SK-N-SH treated with all-trans-retinoic acid at 6 μM for 48 hours (cell line): ENCODE results near the gene ZNF618.

Experiments
- ATAC-seq: fragments of 200-7000 bp; cut with Tn5 transposase; 3 replicates; pipeline ENCODE4 v1.9.1; 2020; ENCODE audit warnings: mild to moderate bottlenecking, moderate library complexity
- ARNTL ChIP-seq: fragments of 450-650 bp; formaldehyde crosslinking; IDR thresholded peaks from 2 replicates; pipeline ENCODE4 v1.5.0; 2020; ENCODE audit warnings: low read depth, mild to moderate bottlenecking, moderate library complexity, borderline replicate concordance
- CSDC2 ChIP-seq: fragments of 250-450 bp; sonication (Bioruptor Pico); IDR thresholded peaks from 2 replicates; pipeline ENCODE4 v1.5.0; 2020; ENCODE audit warnings: mild to moderate bottlenecking, moderate library complexity
- ESRRG ChIP-seq: fragments of 250-450 bp; sonication (Bioruptor Pico); IDR thresholded peaks from 2 replicates; pipeline ENCODE4 v1.6.1; 2021; ENCODE audit warnings: mild to moderate bottlenecking
- GLIS3 ChIP-seq: fragments of 250-450 bp; sonication (Bioruptor Pico); IDR thresholded peaks from 2 replicates; pipeline ENCODE4 v1.5.0; 2020; ENCODE audit warnings: mild to moderate bottlenecking, moderate library complexity
- ISL1 ChIP-seq: fragments of 250-450 bp; sonication (Bioruptor Pico); IDR thresholded peaks from 2 replicates; pipeline ENCODE4 v2.1.2; 2022; ENCODE audit warnings: mild to moderate bottlenecking, moderate library complexity
- OSR1 ChIP-seq: fragments of 250-450 bp; sonication (Bioruptor Pico); IDR thresholded peaks from 2 replicates; pipeline ENCODE4 v1.8.0; 2022; ENCODE audit warnings: moderate library complexity, mild to moderate bottlenecking, inconsistent platforms
- PPARA ChIP-seq: fragments of 250-450 bp; sonication (Bioruptor Pico); IDR thresholded peaks from 2 replicates; pipeline ENCODE4 v1.5.0; 2020; ENCODE audit warnings: mild to moderate bottlenecking, borderline replicate concordance
- RARB ChIP-seq: fragments of 250-450 bp; sonication (Bioruptor Pico); IDR thresholded peaks from 2 replicates; pipeline ENCODE4 v1.8.0; 2021; ENCODE audit warnings: mild to moderate bottlenecking, moderate library complexity
- SNAI2 ChIP-seq: fragments of 250-450 bp; sonication (Bioruptor Pico); IDR thresholded peaks from 2 replicates; pipeline ENCODE4 v1.5.0; 2020; ENCODE audit warnings: mild to moderate bottlenecking, moderate library complexity
- TCF4 ChIP-seq: fragments of 250-450 bp; sonication (Bioruptor Pico); IDR thresholded peaks from 2 replicates; pipeline ENCODE4 v1.8.0; 2021; ENCODE audit warnings: mild to moderate bottlenecking, moderate library complexity, borderline replicate concordance
- TOX ChIP-seq: fragments of 250-450 bp; sonication (Bioruptor Pico); IDR thresholded peaks from 2 replicates; pipeline ENCODE4 v1.8.0; 2021; ENCODE audit warnings: mild to moderate bottlenecking, moderate library complexity, borderline replicate concordance
- ZC3H10 ChIP-seq: fragments of 250-450 bp; sonication (Bioruptor Pico); IDR thresholded peaks from 2 replicates; pipeline ENCODE4 v1.5.1; 2021; ENCODE audit warnings: mild to moderate bottlenecking, moderate library complexity
- ZFP30 ChIP-seq: fragments of 450-650 bp; formaldehyde crosslinking; IDR thresholded peaks from 2 replicates; pipeline ENCODE4 v1.5.0; 2022; ENCODE audit warnings: mild to moderate bottlenecking, moderate library complexity
- ZNF565 ChIP-seq: fragments of 450-650 bp; formaldehyde crosslinking; conservative IDR thresholded peaks from 2 replicates; pipeline ENCODE4 v1.5.0; 2020; ENCODE audit warnings: low read depth, mild to moderate bottlenecking, moderate library complexity
- ZNF70 ChIP-seq: fragments of 450-650 bp; formaldehyde crosslinking; IDR thresholded peaks from 2 replicates; pipeline ENCODE4 v1.5.0; 2020; ENCODE audit warnings: mild to moderate bottlenecking, moderate library complexity
- ZNF8 ChIP-seq: fragments of 450-650 bp; formaldehyde crosslinking; IDR thresholded peaks from 2 replicates; pipeline ENCODE4 v1.5.0; 2020; ENCODE audit warnings: mild to moderate bottlenecking, moderate library complexity
- TF ChIP-seq, protein P1 (sequence below): fragments of 250-450 bp; sonication (Bioruptor Pico); IDR thresholded peaks from 2 replicates; pipeline ENCODE4 v1.5.1; 2021; ENCODE audit warnings: mild to moderate bottlenecking, moderate library complexity
- TF ChIP-seq, protein P2 (sequence below): fragments of 250-450 bp; sonication (Bioruptor Pico); IDR thresholded peaks from 2 replicates; pipeline ENCODE4 v1.5.1; 2020; ENCODE audit warnings: low read depth, mild to moderate bottlenecking, moderate library complexity
- TF ChIP-seq, protein P3 (sequence below): fragments of 250-450 bp; sonication (Bioruptor Pico); IDR thresholded peaks from 2 replicates; pipeline ENCODE4 v1.5.0; 2020; ENCODE audit warnings: mild to moderate bottlenecking, moderate library complexity
- TF ChIP-seq, protein P4 (sequence below): fragments of 250-450 bp; sonication (Bioruptor Pico); IDR thresholded peaks from 2 replicates; pipeline ENCODE4 v1.8.0; 2021; ENCODE audit warnings: low read depth, mild to moderate bottlenecking, moderate library complexity, borderline replicate concordance

The ZNF618 gene

DNA sequence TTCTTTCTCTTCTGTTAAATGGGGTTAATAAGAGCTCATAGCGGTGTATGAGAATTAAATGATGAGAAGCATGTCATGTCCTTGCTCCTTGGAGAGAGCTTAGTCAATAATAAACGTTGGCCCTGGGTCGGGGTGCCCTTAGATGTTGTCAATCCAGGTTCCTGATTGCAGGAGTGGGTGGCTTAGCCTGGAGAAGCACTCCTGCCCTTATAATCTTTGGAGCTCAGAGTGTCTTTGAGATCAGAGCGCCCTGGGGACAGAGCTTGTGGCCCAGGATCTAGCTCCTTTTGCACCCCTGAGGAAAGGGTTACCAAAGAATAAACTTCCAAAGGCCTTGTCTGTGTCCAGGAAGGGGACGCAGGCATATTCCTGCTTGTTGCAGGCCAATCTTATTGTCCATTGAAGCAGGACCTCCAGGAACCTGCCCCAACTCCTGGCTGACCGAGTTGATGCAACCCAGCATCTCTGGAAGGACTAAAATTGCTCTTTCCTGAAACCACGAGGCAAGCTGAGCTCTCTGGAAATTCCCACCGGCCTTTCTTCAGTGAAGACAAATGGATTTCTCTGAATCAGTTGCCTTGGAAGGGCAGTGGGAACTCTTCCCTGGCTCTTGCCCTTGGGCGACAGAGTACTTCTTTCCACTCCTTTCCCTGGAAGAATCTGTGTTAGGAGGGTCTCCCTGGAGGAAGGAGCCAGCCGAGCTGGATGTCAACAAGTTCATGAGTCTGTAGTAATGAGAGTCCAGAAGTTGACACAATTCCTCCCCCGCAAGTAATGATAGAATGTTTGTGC, 208.4 kb downstream of the ZNF618 start:
- no peak for ATAC-seq
- no peak for TF ChIP-seq ZFP30 (CRISPR knock-in tag)
- TF ChIP-seq, protein P1, sequence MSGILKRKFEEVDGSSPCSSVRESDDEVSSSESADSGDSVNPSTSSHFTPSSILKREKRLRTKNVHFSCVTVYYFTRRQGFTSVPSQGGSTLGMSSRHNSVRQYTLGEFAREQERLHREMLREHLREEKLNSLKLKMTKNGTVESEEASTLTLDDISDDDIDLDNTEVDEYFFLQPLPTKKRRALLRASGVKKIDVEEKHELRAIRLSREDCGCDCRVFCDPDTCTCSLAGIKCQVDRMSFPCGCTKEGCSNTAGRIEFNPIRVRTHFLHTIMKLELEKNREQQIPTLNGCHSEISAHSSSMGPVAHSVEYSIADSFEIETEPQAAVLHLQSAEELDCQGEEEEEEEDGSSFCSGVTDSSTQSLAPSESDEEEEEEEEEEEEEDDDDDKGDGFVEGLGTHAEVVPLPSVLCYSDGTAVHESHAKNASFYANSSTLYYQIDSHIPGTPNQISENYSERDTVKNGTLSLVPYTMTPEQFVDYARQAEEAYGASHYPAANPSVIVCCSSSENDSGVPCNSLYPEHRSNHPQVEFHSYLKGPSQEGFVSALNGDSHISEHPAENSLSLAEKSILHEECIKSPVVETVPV (CRISPR knock-in tag) = no peak
- TF ChIP-seq PPARA (CRISPR knock-in tag) = no peak
- no peak for TF ChIP-seq SNAI2 (CRISPR knock-in tag)
- no peak for TF ChIP-seq ARNTL (CRISPR knock-in tag)

DNA sequence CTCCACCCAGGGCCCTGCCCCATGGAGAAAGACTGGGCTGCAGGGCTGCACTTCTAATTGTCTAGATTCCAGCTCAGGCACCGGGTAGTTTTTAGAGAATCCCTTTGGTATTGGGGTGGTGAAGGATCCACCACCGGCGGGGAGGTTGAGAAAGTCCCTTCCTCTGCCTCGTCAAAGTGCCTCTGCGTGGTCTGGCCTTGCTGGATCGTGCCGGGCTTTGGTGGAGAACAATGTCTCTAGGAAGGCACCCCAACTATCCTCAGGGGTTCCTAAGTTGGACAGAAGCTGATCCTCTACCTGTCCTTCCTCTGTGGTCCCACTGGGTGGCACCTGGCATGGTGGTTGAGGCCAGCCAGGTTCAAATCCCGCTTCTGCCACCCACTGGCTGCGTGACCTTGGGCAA, 209.3 kb downstream of the ZNF618 start:
- ATAC-seq = no peak
- TF ChIP-seq ZNF70 (CRISPR knock-in tag) (no peak), SNAI2 (CRISPR knock-in tag) (no peak), TCF4 (CRISPR knock-in tag) (no peak), ZC3H10 (no peak), GLIS3 (CRISPR knock-in tag) (no peak), RARB (CRISPR knock-in tag) (no peak), PPARA (CRISPR knock-in tag) (no peak), OSR1 (no peak), ISL1 (CRISPR knock-in tag) (no peak), ZNF8 (no peak), ESRRG (CRISPR knock-in tag) (no peak)
- TF ChIP-seq, protein P2, sequence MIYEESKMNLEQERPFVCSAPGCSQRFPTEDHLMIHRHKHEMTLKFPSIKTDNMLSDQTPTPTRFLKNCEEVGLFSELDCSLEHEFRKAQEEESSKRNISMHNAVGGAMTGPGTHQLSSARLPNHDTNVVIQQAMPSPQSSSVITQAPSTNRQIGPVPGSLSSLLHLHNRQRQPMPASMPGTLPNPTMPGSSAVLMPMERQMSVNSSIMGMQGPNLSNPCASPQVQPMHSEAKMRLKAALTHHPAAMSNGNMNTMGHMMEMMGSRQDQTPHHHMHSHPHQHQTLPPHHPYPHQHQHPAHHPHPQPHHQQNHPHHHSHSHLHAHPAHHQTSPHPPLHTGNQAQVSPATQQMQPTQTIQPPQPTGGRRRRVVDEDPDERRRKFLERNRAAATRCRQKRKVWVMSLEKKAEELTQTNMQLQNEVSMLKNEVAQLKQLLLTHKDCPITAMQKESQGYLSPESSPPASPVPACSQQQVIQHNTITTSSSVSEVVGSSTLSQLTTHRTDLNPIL (CRISPR knock-in tag) = no peak
- TF ChIP-seq, protein P1 (CRISPR knock-in tag) = no peak
- TF ChIP-seq, protein P3, sequence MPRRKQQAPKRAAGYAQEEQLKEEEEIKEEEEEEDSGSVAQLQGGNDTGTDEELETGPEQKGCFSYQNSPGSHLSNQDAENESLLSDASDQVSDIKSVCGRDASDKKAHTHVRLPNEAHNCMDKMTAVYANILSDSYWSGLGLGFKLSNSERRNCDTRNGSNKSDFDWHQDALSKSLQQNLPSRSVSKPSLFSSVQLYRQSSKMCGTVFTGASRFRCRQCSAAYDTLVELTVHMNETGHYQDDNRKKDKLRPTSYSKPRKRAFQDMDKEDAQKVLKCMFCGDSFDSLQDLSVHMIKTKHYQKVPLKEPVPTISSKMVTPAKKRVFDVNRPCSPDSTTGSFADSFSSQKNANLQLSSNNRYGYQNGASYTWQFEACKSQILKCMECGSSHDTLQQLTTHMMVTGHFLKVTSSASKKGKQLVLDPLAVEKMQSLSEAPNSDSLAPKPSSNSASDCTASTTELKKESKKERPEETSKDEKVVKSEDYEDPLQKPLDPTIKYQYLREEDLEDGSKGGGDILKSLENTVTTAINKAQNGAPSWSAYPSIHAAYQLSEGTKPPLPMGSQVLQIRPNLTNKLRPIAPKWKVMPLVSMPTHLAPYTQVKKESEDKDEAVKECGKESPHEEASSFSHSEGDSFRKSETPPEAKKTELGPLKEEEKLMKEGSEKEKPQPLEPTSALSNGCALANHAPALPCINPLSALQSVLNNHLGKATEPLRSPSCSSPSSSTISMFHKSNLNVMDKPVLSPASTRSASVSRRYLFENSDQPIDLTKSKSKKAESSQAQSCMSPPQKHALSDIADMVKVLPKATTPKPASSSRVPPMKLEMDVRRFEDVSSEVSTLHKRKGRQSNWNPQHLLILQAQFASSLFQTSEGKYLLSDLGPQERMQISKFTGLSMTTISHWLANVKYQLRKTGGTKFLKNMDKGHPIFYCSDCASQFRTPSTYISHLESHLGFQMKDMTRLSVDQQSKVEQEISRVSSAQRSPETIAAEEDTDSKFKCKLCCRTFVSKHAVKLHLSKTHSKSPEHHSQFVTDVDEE = no peak
- TF ChIP-seq, protein P4, sequence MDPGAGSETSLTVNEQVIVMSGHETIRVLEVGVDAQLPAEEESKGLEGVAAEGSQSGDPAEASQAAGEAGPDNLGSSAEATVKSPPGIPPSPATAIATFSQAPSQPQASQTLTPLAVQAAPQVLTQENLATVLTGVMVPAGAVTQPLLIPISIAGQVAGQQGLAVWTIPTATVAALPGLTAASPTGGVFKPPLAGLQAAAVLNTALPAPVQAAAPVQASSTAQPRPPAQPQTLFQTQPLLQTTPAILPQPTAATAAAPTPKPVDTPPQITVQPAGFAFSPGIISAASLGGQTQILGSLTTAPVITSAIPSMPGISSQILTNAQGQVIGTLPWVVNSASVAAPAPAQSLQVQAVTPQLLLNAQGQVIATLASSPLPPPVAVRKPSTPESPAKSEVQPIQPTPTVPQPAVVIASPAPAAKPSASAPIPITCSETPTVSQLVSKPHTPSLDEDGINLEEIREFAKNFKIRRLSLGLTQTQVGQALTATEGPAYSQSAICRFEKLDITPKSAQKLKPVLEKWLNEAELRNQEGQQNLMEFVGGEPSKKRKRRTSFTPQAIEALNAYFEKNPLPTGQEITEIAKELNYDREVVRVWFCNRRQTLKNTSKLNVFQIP (CRISPR knock-in tag) = no peak

DNA sequence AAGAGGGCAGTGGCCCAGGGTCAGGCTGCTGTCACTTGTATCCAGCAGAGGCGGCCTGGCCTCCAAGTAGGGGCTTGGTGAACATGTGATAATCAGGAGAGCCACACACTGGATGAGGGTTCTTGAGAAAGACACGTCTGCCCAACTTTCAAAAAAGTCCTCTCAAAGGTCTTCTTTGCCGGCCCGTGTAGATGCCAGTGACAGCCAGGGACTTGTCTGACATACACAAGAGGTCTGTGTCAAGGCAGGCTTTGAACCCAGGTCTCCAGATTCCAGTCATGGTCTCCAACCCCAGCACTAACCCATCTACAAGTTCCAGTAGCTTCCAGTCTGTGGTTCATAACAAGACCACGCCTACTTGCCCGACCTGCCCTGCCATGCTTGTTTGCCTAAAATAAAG, 209.9 kb downstream of the ZNF618 start:
- no peak for TF ChIP-seq SNAI2 (CRISPR knock-in tag)
- TF ChIP-seq, all 23 proteins: peak for 0
- no peak for ATAC-seq

DNA sequence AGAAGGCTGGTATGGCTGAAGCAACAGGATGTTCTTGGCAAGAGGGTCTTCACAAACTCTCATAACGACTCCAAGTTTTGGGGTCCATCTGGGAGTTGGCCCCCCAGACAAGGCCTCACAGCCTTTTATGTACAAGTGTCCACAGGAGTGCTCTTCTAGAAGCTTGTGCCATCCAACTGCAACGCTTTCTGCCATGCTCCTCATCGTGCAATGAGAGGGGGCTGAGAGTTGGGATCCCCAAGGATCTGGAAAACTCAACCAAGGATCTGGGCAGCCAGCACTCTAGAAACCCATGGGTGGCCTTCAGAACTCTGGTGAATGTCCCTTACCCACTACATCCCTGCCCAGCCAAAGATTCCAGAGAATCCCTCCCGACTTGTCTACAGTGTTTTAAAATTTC, 210.5 kb downstream of the ZNF618 start:
- ATAC-seq = no peak
- no peak for TF ChIP-seq ZNF8
- TF ChIP-seq CSDC2 = no peak
- TF ChIP-seq ZC3H10 = no peak
- no peak for TF ChIP-seq ZNF70 (CRISPR knock-in tag)
- no peak for TF ChIP-seq TOX
- TF ChIP-seq, protein P1 (CRISPR knock-in tag) = no peak
- TF ChIP-seq PPARA (CRISPR knock-in tag) = no peak
- TF ChIP-seq SNAI2 (CRISPR knock-in tag) = no peak
- TF ChIP-seq OSR1 = no peak
- TF ChIP-seq ZNF565 (CRISPR knock-in tag) = no peak
- TF ChIP-seq, protein P4 (CRISPR knock-in tag) = no peak
